T47D (cell line): Measurements from ENCODE around the gene CACNA1B.
A peak's percentile ranks its signal among the peaks of the same experiment; 100 is the strongest.

Experiments
- DNase-seq, 2 experiments: peaks; one replicate each; pipeline versions ENCODE4 v3.0.0 to v3.0.0-alpha.2; 2011 to 2012; ENCODE audit warnings: low read depth in 1 of 2, low spot score in 1 of 2
- JUND ChIP-seq: IDR thresholded peaks from 2 replicates; pipeline ENCODE4 v1.6.1; 2012; ENCODE audit warnings: low read depth
- in situ Hi-C: cut with HindIII; loops from 2 replicates; pipeline ENCODE4 v1.10.0; 2016; ENCODE audit warnings: low sequenced_read_pairs, low pct_unique_long_range_greater_than_20kb

The CACNA1B gene

DNA sequence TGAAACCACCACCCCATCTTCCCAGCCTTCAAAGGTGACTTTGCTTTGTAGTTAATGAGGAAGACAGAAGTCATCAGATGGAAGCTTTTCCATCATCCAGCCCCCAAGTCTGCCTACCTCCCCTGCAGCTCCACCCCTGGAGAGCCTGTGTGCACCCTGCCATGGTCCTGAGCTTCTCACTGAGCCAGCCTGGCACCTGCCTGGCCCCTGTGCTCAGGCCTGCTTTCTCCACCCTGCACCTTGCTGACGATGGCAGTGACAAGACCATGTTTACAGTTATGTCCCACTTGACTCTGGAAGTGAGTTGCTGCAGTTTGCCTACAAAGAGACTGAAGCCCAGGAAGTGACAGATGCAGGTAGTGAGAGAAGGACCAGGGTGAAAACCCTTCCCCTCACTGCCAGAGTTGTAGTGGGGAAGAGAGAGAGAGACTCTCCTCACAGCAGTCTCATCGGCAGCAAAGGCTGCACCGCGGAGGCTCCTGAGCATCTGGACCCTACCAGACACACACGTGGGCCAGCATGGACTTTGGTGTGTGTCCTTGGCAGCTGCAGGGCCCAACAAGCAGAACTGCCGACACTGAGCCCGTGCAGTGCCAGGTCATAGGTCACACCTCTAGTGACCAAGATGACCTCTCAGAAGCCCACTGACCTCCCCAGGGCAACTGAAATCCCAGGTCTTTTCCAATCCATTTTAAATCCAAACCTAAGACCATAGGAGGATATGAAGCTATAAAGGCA lies 107.1 kb downstream of the CACNA1B start:
- DNase-seq = no peak
- TF ChIP-seq JUND = no peak
- in situ Hi-C loops = no loop called here

DNA sequence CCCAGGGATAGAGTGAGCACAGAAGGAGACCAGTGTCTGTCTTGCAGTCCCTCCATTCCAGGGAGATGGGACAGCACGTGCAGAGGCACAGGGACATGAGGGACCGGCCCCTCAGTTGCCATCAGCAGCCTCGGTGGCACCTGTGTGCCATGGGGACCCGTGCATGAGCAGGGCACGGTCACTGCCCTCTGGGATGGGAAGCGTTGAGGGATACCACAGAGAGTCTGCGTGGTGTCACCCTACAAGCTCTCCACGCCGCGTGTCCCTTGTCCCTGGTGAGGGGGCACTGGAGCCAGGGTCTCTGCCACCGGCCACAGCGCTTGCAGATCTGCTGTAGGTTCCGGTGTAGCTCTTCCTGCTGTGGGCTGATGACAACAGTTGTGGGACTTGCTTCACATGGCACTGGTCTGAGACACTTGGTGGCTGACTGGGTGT lies 108.1 kb downstream of the CACNA1B start:
- TF ChIP-seq JUND = no peak
- in situ Hi-C loops = no loop called here
- DNase-seq = no peak

DNA sequence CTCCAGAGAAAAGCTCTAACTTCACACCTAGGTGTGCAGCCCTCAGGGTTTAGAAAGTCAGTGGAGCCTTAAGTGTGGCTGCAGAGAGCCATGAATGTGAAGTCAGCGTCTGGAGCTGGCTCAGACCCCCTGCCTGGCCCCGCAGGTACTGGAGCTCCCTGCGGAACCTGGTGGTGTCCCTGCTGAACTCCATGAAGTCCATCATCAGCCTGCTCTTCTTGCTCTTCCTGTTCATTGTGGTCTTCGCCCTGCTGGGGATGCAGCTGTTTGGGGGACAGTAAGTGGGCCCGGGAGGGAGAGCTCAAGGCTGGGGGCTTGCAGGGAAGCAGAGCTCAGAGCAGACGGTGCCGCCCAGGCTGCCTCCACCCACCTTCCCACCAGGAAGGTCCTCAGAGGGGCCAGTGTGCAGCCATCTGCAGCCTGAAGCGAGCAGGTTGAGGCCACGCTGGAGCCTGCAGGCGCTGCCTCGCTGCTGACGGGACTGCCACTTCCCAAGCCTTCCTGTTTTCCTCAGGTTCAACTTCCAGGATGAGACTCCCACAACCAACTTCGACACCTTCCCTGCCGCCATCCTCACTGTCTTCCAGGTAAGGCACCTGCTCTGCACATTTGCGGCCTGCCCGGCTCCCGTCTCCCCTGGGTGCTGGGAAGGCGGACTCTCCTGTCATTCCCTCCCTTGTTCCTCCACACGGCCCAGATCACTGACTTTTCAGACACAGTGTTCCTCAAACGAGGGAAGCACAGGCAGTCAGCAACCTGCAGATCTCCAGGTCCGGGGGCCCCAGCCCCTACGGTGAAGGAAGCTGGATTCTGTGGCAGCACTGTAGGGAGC lies 108.9 kb downstream of the CACNA1B start:
- DNase-seq = no peak
- in situ Hi-C loops = no loop called here
- TF ChIP-seq JUND = no peak

DNA sequence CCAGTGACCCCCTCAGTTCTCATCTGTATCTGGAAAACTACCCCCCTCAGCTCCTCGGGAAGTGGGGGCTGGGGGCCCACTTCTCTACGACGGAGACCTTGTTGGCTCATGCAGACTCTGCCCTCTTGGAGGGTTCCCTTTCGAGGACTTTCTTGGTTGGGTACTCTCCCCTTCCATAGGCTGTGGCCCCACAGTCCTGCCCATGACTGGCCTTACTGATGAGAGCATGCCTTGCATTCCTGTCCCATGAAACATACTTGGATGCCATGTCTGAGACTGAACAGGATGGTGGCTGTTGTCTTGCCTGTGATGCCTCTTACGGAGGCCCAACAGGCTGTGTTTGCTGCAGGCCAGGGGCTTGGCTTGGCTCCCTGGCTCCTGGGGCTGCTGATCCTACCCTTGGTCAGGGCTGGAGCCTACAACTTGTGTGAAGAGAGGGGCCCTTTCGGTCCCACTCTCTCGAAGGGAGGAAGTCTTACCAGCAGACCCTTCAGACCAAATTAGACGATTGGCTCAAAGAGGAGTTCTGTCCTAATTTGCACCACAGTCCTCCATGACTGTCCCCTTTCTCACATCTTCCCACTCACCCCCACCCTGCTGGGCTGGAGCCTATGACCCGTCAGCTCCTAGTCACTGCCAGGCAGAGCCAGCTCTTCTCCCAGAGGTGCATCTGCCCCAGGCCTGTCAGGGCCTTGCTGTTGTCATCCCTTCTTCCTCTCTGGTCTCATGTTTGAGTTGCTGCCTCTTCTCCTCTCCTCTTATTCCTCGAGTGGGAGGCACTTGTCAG lies 109.9 kb downstream of the CACNA1B start:
- TF ChIP-seq JUND = no peak
- in situ Hi-C loops = no loop called here
- DNase-seq = peak in 1 of 2 experiments; percentile 33

DNA sequence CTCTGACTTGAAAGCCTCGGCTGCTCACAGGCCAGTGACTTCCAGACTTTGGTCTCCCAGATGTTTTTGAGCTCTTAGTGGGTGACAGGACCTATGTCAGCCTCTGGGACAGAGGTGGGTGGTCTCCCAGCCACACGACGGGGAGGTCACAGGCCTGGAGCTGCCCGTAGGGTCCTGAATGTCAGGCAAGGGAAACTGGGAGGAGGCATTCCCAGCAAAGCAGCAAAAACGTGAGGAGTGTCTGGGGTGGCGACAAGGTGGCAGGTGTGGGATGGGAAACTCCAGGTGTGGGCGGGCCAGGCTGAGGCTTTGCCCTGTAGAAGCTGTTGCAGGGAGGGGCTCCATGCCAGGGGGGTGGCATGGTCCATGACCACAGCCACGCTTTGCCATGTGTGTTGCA lies 110.5 kb downstream of the CACNA1B start:
- DNase-seq = no peak
- in situ Hi-C loops = no loop called here
- TF ChIP-seq JUND = no peak

DNA sequence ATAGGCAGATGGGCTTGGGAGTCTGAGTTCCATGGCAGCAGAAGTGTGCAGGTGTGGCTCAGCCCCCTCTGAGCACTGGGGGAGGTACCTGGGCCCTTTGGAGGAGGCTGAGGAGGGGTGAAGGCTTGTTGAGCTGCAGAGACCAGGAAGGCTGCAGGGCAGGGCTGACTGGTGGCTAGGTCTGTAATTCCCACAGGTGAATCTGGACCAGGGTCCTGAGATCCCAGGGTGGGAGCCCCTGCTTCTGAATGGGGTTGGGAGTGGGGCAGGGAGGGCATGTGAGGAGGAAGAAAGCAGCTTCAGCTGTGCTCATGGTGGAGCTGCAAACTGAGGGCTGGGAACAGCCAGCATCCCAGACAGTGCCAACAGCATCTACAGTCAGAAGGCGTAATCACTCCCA lies 111.1 kb downstream of the CACNA1B start:
- in situ Hi-C loops = no loop called here
- TF ChIP-seq JUND = no peak
- no peak for DNase-seq

DNA sequence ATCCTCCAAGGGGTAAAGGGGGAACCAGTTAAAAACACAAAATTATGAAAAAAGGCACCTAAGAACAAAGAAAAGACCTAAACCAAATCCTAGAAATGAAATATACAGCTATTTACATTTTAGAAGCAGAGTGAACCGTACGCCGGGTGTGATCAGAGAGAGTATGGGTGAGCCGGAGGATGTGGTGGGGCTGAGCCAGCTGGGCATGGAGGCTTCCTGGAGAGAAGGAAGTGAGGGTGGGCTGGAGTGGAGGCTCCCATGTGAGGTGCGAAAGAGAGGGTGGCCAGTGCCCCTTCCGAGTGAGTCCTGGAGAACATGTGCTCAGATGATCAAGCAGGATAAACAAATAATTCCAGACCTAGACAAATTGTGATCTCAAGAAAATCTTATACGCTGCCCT lies 111.6 kb downstream of the CACNA1B start:
- TF ChIP-seq JUND = no peak
- DNase-seq = no peak
- in situ Hi-C loops = no loop called here

DNA sequence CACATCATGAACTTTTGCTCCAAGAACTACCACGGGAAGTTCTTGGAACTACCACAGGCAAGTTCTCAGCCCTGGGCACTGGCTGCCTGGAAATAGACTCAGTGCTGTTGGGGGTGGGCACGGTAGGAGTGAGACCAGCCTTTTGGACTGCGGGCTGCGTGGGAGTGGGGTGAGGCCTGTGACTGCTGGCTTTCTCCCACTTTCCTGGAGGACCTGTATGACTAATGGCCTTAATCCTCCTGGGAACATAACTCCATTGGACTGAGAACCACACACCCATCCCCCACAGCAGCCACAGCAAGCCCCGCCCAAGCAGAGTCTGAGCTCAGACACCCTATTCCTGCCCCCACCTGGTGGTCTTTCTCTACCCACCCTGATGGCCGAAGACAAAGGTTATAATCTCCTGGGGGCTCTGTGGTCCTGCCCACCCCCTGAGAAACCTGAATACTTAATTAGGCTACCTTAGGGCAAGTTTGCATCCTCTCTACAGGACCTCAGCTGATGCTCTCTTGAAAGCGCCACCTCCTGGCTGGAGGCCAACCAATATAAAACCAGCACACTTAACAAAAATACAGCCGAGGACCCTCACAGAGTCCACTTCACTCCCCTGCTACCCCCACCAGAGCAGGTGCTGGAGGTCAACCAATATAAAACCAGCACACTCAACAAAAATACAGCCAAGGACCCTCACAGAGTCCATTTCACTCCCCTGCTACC lies 112.6 kb downstream of the CACNA1B start:
- DNase-seq = no peak
- in situ Hi-C loops = no loop called here
- no peak for TF ChIP-seq JUND

DNA sequence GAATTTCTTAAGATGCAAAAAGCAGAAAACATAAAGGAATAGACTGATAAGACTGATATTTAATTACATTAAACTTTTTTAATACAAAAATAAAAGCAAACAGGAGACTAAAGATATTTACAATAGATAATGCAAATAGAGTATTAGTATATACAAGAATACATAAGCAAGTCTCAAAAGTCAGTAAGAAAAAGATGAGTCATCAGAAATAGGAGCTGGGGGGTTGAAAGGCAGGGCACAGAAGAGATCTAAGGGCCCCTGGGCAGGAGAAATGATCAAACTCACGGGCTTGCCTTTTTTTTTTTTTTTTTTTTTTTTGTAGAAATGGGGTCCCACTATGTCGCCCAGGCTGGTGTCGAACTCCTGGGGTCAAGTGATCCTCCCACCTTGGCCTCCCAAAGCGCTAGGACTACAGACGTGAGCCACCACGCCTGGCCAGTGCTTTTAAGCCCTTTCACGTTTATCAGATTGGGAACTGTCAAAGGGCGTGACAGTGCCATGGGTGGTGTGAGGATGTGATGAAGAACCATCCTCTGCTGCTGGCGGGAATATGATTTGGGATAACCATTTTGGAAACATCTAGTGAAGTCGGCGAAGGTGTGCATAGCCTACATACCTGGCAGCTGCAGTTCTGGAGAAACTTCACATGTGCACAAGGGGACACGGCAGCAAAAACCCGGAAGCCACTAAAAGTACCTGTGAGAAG lies 126.1 kb downstream of the CACNA1B start:
- in situ Hi-C loops = no loop called here
- TF ChIP-seq JUND = no peak
- DNase-seq = no peak

DNA sequence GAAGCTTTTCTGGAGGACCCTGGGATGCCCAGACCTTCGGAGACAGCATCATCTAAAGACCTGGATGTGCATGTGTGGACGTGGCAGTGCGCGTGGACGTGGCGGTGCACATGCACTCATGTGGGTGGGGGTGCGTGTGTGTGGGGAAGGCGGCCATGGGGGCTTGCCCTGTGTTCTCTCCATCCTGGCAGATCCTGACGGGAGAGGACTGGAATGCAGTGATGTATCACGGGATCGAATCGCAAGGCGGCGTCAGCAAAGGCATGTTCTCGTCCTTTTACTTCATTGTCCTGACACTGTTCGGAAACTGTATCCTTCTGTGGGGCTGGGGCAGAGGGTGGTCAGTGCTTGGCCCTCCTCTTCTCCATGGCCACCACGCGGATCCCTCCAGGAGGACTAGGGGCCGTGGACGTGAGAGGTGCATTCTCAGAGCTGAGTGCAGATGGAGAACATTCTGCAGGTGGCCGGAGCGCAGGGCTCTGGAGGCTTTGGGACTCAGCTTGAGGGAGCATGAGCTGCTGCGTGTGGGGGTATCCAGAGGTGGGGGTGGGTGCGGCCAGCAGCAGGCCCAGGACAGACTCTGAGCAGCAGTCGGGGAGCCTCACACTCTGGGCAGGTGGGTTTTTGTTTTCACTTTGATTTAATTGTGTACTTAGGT lies 129.1 kb downstream of the CACNA1B start:
- in situ Hi-C loops = no loop called here
- no peak for DNase-seq
- TF ChIP-seq JUND = no peak

DNA sequence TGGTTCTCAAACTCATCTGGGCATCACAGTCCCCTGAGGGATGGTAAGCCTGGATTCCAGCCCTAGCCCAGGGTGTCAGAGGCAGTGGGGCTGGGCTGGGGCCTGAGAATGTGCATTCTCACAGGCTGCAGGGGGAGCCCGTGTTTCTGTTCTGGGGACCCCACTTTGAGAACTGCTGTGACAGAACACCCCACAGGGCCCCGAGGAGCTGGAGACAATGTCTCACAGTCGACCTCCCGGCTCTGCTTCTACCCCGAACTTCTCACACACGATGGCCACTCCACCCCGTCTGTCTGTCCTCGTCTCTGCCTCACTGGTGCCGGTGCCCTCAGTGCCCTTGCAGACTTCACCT lies 130.0 kb downstream of the CACNA1B start:
- in situ Hi-C loops = no loop called here
- DNase-seq = no peak
- TF ChIP-seq JUND = no peak
